ENCODE results near the gene CD4.

- TF ChIP-seq POLR2AphosphoS5 (IDR thresholded peaks at IDR 0.05; ENCODE audit: insufficient read depth, low read depth, low read length) (no peak), CTCF (IDR thresholded peaks at IDR 0.05; ENCODE audit: extremely low read depth in 1 of 2, insufficient read depth in 1 of 2, low read depth in 1 of 2, low read length in 2 of 2) (no peak), POLR2A (IDR thresholded peaks at IDR 0.05; ENCODE audit: low read depth, low read length) (no peak)
Measured at GRCh38 chr12:6850796-6851152, 61.4 kb downstream of the CD4 start.
